Central memory CD4-positive, alpha-beta T cell (primary cell): Measurements from ENCODE around the gene NPHP4.

Experiments
- DNase-seq: peaks from one replicate; pipeline ENCODE4 v3.0.0; 2022

The NPHP4 gene

DNA sequence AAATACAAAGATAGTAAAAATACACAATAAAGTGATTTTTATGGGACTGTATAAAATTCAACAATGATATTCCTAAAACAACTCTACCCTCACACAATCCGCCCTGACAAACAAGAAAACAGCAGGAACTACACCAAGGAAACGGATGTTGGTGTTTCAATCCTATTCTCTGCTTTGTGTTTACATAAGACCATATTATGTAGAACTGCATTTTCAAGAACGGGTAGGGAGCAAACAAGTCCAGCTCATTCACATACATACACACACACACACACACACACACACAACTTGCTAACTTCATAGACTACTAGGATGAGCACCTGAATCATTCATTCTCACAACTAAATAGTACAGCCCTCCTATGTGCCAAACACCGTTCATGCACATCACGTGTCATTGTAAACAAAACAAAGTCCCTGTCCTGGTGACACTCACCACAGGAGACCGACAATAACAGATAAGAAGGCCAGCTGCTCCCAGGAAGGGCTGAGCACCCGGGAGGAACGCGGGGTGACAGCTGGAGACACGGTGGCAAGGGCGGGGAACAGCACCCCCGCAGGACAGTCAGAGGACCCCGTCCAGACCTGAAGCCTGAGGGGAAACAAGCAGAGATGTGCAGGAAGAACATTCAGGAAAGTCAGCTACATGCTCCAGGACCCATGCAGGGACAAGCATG, 43.0 kb downstream of the NPHP4 start:
- DNase-seq, result no peak

DNA sequence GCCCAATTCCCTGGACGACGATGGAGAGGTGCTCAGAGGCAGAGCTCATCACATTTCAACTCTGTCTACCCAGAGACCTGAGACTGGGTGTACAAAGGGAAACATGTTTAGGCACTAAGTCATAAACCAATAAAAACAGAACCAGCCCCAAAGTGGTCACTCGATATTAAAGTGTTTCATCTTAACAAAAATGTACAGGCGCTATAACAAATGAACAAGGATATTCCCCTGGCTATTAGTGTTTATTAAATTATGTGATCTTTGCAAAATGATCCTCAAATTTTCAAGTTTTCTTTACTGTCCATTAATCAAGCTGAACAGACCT, 43.6 kb downstream of the NPHP4 start:
- DNase-seq, result no peak

DNA sequence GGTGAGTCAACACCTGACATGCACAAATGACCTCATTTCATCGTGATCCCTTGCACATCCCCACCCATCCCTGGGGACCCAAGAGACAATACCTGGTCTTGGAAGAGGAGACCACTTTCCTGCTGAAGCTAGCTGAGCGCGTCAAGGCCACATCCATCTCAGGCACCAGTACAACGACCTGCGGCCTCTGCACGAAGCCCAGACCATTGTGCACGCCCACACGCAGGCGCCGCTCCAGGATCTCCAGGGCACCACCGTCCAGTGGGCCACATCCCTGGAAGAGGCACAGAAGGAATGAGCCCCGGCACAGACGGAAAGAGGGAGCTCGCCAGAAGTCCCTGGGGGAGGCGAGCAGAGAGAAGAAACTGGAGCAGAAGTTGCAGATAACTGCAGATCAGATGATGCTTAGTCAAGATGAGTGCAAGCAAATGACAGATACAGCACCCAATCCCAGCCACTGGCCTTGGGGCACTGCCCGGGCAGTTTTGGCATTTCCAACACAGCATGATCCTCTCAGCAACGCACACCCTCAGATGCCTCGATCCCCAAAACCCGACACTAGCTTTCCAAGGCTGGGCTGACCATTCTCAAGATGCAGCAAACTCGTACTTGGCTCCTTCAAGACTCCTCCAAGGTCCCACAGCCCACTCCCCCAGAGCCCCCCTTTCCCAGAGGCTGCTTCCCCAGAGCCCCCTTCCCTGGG, 44.1 kb downstream of the NPHP4 start:
- DNase-seq, result no peak

DNA sequence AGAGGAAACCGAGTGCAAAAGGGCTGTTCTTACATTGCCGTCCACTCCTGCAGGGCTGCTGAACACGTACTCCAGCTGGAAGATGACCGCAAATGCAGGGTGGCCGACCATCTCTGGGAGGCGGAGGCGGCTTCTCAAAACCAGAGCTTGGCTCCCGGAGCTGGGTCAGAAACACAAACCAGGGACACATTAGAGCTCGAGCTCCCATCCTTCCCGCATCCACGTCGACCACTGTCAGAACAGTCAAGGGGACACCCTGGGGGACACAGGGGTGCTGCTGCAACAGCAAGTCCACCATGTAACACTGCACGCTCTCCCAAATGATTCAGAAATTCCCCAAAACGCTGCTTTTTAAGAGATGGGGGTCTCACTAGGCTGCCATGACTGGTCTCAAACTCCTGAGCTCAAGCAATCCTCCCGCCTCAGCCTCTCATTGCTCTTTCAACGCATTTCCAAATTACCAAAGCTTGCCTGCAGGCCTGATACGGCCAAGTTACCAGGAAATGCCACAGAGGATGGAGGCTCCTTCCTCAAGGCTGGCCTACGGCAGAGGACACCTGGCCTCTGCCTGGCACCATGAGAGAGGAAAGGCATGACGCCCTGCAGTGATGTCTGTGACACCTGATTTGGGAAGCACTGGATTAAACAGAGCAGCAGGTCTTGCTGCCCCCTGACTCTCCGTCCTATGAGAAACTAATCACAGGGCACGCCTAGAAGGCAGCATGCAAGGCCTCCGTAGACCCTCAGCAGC, 45.0 kb downstream of the NPHP4 start:
- DNase-seq, result no peak

DNA sequence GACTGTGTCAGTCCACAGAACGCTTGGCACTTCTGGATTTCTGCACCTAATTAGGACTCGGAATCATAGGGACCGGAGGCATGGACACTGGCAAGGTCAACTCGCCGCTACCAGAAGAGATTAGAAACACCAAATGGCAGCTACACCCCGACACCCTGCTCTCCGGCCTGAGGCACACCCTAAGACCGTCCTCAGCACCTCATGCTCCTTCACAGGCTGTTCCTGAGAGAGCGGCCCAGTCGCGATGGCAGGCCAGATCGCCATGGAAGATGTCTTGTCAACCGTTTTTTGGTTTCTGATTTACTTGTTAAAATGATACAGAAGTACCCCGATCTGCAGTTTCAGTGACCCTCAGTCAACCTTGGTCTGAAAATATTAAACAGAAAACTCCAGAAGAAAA, 46.8 kb downstream of the NPHP4 start:
- no peak for DNase-seq

DNA sequence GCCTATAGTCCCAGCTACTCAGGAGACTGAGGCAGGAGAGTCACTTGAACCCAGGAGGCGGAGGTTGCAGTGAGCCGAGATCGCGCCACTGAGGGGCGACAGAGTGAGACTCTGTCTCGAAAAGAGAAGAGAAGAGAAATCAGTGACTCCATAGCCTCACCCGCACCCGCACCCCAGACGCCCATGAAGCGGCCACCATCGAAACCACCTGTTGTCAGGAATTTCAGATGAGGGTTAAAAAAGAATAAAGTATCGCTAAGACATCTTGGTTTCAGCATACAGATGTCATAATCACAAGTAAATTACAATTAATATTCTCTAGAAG, 47.4 kb downstream of the NPHP4 start:
- DNase-seq, result no peak

DNA sequence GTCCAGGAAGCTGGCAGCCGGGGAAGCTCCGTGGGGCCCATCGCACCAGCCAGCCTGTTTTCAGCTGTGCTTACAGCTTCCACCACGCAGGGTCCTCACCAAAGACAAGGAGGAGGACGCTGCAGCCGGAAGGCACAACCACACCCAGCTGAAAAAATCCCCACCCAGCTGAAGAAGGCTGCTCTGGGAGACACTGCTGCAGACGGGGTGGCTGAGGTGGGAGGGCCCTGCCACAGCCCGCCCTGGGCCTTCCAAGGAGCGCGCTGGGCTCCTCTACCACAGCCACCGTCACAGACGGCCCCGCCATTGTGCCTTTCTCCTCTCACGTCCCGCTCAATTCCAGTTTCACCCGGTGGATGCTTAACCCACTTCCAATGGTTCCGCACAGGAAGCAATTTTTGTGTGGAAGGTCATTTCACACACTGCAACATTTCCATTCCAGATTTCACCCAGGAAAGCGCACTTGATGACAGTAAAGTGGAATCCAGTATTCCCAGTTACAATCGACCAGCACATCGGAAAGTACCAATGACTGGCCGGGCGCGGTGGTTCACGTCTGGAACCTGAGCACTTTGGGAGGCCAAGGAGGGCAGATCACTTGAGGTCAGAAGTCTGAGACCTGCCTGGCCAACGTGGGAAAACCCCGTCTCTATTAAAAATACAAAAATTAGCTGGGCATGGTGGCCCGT, 47.9 kb downstream of the NPHP4 start:
- no peak for DNase-seq

DNA sequence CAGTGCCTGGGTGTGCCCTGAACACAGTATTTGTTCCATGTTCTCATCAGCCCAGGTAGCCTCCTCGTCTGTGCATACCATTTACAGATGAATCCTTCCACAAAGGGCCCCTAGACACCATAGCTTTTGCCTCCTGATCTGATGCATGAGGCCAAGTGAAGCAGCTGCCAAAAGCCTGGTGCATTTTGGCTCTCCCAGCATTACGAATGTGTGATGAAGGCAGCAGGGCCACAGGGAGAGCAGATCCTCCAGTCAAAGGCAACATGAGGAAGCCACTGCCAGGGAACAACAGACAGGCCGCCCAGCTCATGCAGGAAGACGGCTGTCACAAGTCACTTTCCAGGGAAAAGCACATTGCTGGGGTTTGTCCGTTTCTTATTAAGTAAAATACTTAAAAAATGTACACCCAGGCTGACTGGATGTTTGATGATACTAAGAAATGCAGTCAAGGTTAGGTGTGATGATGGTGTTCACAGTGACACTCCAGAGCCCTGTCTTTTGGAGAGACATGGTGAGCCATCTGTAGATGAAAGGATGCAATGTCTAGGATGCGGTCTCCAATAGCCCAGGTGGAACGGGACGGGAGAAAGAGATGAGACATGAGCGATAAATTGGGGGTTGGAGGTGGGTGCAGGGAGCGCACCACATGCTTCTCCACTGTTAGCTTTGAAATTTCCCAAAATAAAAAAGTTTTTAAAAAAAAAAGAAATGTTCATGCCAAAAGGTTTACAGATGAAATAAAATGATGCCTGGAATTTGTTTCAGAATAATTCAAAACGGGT, 48.7 kb downstream of the NPHP4 start:
- DNase-seq, result no peak

DNA sequence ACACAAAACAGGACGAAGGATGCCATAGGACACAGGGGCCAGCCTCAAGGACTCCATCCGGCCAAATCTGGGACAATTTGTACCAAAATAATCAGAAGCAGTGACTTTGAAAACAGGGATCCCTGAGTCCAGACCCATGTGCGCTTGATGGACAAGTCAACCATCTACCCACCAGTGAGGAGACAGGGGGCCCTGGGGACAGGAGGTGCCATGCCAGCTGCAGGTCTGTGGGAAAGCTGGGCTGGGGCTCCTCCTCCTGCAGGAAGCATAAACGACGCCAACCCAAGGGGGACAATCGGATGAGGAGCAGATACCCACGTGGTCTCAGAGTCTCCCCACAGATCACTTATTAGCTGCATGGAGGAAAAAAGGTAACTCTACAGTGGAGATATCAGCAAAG, 50.6 kb downstream of the NPHP4 start:
- DNase-seq, result no peak

DNA sequence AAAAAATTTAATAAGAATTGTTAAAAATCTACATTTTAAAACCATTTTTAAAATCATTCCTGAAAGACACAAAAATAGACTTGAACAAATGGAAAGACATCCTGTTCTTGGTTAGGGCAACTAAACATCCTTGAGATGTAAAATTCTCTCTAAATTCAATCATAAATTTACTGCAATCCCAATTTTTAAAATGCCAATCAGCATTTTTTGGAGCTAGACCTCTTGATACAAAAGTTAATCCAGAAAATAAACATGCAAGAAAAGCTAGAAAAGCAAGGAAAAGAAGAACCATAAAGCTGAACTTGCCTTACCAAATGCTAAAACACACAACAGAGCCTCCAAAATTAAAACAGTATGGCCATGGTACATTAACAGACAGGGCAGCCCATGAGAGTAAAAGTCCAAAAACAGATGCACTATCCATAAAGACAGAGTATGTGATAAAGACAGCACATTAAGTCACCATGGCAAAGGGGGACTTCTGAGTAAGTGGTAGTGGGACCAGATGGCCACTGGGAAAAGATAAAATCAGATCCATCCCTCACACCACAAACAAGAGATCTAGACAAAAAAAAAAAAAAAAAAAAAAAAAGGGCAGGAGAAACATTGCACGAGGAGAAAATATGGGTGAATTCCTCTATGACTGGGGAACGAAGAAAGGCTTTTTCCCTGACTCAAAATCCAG, 51.4 kb downstream of the NPHP4 start:
- DNase-seq, result no peak

DNA sequence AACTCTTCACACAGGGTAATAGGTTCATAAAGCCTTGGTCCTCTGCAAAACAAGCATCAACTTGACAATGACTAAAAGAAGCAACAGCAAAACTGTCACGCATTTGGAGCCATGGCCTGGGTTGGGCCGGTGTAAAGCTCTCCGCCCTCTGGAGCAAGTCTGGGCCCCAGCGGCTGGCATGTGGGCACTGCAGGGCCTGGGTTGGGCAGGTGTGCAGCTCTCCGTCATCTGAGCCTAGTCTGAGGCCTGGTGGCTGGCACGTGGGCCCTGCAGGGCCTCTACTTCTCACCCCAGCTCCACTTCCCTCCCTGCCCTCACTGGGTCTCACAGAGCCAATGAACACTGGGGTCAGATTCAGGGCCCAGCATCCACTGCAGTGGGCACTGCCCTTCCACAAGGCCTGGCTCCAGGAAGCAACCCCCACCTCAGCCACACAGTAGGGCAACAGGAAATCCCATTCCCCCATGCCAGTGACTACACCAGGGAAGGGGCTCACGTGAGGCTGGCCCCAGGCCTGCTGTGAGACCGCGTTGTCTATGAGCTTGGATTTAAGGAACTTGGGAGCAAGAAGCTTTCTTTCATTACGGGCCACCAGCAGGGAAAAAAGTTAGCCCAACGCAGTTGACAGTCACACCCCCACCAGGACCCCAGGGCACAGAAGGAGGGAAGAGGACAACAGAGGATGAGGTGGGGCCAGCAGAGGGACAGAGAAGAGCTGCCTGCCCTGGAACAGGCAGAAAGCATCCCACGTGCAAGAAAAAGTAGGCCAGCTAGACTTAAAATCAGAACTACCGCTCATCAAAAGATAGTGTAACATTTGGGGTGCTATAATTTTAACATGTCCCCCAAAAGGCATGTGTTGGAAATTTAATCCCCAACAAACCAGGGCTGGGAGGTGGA, 52.7 kb downstream of the NPHP4 start:
- no peak for DNase-seq

DNA sequence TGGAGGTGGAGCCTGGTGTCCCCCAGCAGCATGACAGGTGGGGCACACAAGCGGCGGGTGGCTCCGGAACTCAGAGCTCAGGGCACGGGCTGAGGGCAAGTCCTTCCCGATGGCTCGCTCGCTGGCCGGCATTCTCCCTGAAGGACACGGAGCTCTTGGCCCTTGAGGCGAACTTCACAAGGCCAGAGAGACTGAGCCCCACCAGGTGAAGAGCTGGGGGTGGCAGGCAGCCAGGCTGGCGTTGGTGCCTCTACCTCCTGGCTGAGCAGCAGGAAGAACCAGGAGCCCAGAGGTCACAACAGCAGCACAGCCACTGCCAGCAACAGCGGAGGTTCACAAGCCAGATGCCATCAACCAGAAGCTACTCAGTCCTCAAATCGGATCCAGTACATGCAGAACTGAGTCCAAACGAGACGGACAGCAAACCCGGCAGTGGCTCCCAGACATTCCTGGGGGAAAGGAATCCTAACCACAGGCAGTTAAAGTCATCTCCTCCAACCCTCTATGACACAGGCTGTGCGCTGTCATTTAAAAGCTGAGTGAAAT, 54.1 kb downstream of the NPHP4 start:
- DNase-seq, result no peak

DNA sequence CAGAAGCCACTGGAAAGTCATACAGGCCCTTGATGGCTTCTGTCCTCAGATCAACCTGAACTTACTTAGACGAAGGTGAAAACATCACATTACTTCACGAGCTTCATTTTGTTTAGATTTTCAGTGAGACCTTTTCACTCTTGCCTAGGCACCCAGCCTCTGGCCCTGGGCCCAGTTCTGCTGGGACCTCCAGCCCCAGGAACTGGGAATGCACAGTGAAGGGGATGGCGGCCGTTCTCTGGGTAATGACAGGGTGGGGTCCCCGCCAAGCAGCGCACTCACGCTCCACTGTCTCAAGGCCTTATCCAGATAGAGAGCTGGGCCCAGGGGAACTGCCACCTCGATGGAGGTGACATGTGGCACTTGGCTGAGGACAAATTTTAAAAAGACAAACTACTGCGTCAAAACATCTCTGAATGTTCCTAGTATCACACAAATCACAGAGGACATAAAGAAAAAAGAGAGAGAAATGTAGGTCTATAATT, 54.8 kb downstream of the NPHP4 start:
- DNase-seq, result no peak

DNA sequence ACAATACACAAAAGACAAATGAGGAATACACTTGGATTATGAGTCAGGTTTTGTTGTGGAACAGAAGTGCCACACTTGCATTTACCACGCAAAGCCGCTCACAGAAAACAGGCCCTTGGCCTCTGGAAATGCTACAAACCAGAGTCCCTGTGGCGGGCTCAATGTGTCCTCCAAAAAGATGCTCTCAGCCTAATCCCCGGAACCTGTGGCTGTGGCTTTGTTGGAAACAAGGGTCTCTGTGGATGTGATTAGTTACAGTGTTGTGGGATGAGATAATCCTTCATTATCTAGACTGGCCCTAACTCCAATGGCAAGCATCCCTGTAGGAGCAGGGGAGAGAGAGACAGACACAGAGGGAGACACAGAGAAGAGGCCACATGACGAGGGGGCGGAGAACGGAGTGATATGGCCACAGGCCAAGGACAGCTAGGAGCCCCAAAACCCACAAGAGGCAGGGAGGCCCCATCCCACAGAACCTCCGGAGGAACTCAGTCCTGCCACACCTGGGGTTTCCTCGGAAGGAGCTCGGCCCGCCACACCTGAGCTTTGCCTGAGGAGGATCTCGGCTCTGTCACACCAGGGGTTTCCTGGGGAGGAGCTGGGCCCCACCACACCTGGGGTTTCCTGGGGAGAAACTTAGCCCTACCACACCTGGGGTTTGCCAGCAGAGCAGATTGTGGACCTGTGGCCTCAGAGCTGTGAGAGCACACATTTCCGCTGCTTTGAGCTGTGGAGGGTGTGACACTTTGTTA, 55.4 kb downstream of the NPHP4 start:
- DNase-seq, result peak; percentile 27

DNA sequence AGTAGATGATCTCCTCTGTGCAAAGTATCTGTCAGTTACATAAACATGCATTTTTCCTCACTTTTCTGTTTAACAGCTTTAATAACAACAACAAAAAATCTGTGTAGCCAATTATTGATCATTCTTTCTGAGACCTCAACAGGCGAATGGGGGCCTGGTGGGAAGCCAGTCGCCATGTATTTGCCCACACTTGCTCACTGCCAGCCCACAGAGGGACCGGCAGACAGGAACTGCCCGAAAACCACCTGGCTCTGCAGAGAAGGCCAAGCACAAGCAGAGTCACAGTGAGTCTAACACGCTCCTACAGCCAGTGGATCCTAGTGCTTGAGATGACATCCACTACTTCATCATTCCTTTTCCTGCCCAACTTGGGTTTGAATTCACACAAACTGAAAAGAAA, 56.1 kb downstream of the NPHP4 start:
- DNase-seq, result no peak

DNA sequence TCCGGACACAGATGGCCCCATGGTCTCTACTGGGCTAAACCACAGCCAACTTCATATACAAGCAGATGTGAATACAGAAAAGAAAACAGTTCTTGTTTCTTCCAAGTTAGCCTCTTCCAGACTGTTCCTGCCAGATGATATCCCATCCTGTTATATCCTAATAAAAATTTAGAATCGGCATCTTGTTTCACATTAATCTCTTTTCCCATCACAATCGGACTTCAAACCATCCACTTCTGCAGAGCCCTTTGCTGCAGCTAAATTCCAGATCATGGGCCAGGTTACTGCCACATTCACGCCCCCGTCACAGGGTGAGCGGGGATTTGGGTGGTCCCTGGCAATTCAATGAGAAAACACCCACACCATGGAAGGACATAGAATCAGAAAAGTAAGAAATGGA, 57.2 kb downstream of the NPHP4 start:
- no peak for DNase-seq

DNA sequence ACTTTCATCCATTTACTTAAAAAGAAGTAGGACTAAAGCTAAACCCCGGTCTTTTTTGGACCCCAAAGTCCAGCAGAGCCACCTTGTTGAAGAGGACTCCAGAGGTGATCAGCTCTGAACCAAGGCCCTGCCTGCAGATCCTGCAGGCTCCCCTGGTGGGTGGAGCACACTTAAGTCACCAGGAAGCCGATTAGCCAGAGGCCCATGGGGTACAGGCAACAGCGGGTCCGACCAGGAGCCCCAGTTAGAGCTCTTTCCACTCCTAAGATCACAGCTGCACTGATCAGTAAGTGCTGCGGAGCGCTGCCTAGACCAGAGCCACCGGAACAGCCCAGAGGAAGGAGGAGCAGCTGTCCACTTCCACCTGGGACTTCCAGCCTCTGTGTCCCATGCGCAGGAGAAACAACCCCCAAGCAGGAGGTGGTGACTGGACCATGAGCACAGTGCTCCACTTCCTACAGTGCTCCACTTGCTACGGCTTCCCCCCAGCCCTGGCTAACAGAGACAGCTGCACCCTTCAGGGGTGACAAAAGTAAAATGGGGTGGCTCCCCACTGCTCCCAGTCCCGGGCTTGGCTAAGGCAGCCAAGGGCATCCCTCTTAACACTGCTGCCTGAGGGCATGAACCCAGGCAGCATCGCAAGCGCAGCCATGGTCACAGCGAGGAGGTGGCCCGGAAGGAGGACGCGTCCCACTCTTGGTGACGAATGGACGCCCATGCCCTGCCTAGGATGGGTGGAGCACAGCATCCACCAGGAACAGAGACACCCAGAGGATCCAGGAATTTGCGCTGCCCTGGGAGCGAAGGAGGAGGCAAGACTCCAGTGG, 58.0 kb downstream of the NPHP4 start:
- DNase-seq, result no peak

DNA sequence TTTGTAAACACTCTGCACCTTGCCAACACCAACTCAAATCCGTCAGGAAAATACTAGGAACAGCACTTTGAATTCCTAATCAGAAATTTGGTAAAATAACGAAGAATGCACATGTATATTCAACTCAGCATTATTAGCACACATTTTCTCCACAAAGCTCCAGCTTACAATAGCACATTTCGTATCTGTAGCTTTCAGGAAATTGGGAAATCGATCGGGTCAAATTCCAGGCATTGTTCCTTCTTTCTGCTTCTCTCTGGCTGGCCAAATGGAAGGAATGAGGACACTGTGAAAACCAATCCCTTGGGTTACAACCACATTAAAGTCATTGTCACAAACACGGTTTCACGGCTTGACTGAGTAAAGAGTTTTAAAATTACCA, 58.6 kb downstream of the NPHP4 start:
- DNase-seq, result no peak

DNA sequence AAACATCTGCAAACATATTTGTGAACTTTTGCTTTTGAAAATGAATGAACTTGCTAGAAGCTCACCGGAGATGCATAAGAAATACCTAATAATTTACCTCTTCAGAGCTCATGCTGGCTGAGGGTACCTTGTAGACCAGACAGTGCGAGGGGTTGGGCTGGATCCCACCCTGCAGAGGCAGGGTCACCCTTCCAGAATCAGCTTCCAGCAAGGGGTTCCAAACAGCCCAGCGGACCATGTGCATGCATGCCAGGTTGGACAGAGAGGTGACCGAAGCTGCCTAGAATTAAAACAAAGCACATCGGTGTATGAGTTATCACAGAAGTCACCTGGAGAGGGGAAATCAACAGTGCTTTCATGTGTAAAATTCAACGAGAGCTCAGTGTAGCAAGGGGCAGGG, 59.2 kb downstream of the NPHP4 start:
- no peak for DNase-seq
